ENCODE results near the gene IZUMO2.

IZUMO2 gene

DNA sequence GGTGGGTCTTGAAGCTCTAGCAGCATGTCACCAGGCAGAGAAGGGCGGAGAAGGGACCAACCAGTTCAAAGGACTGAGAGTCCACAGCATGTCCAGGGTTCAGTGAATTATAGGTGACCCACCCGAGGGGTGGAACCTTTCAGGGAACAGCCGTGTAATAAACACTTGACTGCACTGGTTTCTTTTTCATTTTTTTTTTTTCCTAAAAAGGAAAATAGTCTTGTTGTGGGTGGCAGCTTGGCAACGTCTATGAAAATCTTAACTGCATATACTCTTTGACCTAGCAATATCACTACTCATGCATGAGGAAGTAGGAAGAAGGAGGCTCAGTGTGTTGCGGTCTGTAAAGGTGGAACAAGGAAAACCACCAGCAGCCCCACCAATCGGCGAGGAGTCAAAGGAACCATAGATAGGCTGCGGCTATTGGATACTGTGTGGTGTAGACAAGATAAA lies 27.4 kb upstream of the IZUMO2 start:
- no peak for DNase-seq
- in situ Hi-C loops (cut with HindIII; ENCODE audit: low pct_ligation_motif_present, low pct_unique_long_range_greater_than_20kb, low sequenced_read_pairs), result no loop called here

DNA sequence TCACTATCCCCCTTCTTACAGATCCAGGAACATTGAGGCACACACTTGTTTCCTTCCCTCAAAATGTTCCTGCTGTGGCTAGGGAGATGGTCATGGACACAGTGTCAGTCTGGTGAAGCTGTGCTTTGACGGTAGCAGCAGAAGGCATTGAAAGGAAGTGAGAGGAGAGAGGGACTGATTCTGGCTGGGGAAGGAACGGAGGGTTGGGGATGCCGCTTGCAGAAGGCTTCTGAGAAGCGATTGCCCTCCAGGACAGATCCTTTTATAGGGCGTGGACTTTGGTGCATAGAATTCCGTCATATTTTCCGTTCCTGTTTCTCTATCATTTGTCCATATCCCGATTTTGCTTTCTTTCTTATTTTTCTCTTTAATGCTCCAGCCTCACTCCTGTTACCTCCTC lies 26.2 kb upstream of the IZUMO2 start:
- in situ Hi-C loops (cut with HindIII; ENCODE audit: low pct_ligation_motif_present, low pct_unique_long_range_greater_than_20kb, low sequenced_read_pairs), result no loop called here
- no peak for DNase-seq

DNA sequence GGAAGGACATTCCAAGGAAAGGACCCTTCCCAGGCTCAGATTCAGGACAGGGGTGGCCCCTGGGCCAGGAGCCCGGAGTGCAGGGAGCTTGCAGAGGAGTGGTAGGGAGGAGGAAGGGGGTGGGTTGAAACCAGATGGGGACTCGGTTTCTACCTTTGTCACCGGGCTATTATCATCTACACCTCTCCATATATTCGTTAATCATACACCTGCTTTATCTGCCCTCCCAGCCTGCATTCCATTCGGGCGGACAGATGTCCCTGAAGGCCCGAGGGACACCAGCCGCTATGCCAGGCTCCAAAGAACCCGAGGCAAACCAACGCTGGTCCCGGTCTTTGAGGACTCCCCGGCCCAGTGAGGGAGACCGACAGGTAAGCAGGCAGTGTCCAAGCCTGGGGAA lies 24.9 kb upstream of the IZUMO2 start:
- in situ Hi-C loops (cut with HindIII; ENCODE audit: low pct_ligation_motif_present, low pct_unique_long_range_greater_than_20kb, low sequenced_read_pairs), result no loop called here
- no peak for DNase-seq

DNA sequence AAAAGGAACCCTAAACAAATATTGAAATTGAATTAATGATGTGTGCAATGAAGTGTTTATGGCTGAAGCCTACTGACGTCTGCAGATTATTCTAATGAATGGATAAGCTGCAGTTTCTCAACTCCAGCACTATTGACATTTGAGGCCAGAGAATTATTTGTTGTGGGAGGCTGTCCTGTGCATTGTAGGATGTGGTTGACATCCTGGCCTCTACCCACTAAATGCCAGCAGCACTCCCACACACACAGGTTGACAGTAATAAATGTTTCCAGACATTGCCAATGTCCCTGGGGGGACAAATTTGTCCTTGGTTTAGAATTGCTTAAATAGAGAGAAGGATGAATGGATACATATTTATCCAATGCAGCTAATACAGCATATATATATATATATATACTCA lies 21.1 kb upstream of the IZUMO2 start:
- no peak for DNase-seq
- in situ Hi-C loops (cut with HindIII; ENCODE audit: low pct_ligation_motif_present, low pct_unique_long_range_greater_than_20kb, low sequenced_read_pairs), result no loop called here

DNA sequence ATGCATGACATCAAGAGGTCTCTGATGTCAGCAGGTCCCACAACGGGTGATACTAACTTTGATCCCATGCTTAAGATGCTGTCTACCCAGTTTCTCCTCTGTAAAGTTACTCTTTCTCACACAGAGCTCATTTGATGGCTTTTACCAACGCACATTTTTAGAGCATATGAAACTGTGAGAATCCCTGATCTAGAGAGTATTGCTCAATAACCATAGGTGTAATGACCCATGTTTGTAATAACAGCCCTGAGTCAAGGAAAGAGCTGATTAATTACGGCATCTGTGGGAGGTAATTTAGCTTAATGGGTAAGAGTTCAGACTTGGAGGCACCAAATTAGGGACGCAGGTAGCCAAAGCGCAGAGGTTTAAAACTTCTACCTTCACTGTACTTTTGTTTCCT lies 18.0 kb upstream of the IZUMO2 start:
- DNase-seq, result no peak
- in situ Hi-C loops (cut with HindIII; ENCODE audit: low pct_ligation_motif_present, low pct_unique_long_range_greater_than_20kb, low sequenced_read_pairs), result no loop called here

DNA sequence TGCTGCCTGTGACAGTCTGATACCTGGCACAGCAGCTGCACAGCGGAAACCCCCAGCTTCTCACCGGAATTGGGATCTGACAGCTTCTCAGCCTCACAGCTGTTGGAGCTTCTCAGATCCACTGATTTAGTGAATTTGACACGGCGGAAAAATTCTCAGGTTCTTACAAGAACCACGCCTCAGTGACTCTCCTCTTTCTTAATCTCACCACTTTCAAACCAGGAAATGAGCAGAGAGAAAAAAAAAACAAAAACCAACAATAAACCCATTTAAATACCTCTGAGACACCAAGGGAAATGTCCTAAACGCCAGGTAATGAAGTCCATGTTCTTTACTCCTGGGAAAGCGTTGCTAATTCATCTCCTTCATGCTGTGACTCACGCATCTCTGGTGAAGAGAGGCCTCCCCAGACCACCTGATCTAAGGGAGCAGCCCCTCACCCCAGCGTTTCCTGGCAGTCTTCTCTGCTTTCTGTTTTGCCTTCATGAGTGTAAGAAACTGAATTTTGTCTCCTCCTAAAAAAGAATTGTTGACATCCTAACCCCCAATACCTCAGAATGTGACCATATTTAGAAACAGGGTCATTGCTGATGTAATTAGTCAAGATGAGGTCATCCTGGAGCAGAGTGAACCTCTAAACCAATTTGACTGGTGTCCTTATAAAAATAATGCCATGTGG lies 15.9 kb upstream of the IZUMO2 start:
- DNase-seq, result no peak
- in situ Hi-C loops (cut with HindIII; ENCODE audit: low pct_ligation_motif_present, low pct_unique_long_range_greater_than_20kb, low sequenced_read_pairs), result no loop called here

DNA sequence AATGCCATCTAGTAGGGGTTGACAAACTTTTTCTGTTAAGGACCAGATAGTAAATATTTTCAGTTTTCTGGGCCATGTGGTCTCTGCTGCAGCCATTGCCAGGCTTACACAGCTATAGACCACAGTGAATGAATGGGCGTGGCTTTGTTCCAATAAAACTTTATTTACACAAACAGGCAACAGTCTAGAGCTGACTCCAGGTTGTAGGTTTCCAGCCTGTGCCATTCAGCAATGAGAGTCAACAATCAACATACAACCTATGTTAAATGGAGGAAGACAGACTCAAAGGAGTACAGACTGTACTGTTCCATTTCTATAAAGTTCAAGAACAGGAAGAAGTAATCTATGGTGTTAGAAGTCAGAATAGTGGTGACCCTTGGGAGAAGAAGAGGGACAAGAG lies 15.2 kb upstream of the IZUMO2 start:
- in situ Hi-C loops (cut with HindIII; ENCODE audit: low pct_ligation_motif_present, low pct_unique_long_range_greater_than_20kb, low sequenced_read_pairs), result no loop called here
- DNase-seq, result no peak

DNA sequence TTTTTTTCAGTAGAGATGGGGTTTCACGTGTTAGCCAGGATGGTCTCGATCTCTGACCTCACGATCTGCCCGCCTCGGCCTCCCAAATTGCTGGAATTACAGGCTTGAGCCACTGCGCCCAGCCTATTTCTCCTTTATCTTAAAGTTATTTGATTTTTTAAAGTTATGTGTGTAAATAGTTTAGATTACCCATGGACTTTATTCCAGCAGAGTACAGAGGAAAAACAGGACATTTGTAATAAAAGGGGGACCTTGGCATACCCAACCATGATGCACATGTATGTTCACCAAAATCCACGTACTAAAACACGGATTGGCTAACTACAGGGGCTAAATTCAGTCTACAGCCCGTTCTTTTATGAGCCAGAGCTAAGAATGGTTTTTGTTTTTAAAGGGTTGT lies 13.7 kb upstream of the IZUMO2 start:
- no peak for DNase-seq
- in situ Hi-C loops (cut with HindIII; ENCODE audit: low pct_ligation_motif_present, low pct_unique_long_range_greater_than_20kb, low sequenced_read_pairs), result no loop called here

DNA sequence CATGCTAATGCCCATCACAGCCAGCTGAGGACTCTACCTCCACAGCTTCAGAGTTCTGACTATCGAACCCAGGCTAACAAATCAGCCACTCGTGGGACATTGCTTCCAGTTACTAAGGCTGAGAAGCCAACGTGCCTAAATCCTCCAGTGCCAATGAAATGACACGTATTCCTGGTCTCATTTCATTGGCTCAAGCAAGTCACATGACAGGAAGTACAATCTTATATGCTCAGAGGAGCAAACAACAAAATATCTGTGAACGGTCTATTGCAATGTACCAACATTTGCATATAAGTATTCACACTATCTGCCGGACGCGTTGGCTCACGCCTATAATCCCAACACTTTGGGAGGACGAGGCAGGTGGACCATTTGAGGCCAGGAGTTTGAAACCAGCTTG lies 12.8 kb upstream of the IZUMO2 start:
- DNase-seq, result no peak
- in situ Hi-C loops (cut with HindIII; ENCODE audit: low pct_ligation_motif_present, low pct_unique_long_range_greater_than_20kb, low sequenced_read_pairs), result no loop called here

DNA sequence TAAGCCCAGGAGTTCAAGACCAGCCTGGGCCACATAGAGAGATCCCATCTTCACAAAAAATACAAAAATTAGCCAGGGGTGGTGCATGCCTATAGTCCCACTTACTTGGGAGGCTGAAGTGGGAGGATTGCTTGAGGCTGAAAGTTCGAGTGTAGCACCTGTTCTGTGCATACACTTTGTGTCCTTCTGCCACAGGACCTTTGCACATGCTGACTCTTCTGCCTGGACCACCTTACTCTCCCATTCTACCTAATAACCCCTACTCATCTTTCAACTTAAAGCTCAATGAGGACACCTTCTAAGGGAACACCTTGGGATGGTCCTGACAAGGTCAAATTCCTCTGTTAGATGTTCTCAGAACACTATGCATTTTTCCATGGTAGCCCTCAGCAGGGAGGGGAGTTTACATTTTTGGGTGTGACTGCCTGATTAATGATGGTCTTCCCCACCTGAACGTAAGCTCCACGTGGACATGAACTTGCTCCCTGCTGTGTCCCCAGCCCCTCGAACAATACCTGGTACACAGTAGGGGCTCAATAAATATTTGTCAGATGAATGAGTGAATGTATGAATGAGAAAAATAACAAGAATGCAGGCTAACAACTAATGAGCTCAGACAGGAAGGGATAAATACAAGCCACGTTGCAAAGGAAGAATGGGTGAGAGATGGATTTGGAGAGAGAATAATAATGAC lies 11.2 kb upstream of the IZUMO2 start:
- DNase-seq, result no peak
- in situ Hi-C loops (cut with HindIII; ENCODE audit: low pct_ligation_motif_present, low pct_unique_long_range_greater_than_20kb, low sequenced_read_pairs), result no loop called here

DNA sequence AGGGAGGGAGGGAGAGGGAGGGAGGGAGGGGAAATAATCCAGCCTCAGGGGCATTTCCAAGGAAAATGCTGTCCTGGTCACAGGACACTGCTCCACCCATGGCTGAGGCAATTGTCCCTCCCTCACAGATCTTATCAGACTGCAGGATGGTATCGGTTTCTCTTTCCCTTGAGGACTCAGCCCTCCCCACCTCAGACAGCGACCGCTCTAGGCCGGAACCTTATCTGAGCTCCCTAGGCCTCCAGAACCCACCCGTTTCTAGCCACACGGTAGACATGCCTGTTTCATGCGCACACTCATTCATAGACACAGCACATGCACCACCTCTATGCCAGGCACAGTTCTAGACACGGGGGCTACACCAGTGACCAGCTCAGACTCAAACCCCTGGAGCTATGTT lies 10.0 kb upstream of the IZUMO2 start:
- in situ Hi-C loops (cut with HindIII; ENCODE audit: low pct_ligation_motif_present, low pct_unique_long_range_greater_than_20kb, low sequenced_read_pairs), result no loop called here
- DNase-seq, result no peak

DNA sequence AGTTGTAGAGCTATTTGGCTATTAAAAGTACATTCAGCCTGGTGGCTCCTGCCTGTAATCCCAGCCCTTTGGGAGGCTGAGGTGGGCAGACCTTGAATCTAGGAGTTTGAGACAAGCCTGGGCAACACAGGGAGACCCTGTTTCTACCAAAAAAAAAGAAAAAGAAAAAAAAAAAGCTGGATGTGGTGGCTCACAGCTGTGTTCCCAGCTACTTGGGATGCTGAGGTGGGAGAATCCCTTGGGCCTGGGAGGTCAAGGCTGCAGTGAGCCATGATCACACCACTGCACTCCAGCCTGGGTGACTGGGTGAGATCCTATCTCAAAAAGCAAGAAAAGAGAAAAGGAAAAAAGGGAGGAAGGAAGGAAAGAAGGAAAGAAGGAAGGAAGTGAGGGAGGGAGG lies 9.6 kb upstream of the IZUMO2 start:
- no peak for DNase-seq
- in situ Hi-C loops (cut with HindIII; ENCODE audit: low pct_ligation_motif_present, low pct_unique_long_range_greater_than_20kb, low sequenced_read_pairs), result no loop called here

DNA sequence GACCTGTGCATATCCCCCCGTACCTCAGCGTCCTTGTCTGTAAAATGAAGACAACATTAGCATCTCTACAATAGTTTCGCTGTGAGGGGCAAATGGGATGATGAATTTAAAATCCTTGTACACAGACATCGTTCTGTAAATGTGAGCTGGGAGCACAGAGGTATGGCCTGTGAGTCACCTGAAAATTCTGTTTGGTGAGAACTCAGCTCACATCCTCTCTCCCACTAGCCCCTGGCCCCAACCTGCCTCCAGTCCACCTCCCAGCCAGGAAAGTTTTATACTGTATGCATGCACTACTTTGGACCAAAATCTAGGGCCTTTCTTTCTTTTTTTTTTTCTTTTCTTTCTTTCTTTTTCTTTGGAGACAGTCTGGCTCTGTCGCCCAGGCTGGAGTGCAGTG lies 8.7 kb upstream of the IZUMO2 start:
- in situ Hi-C loops (cut with HindIII; ENCODE audit: low pct_ligation_motif_present, low pct_unique_long_range_greater_than_20kb, low sequenced_read_pairs), result no loop called here

DNA sequence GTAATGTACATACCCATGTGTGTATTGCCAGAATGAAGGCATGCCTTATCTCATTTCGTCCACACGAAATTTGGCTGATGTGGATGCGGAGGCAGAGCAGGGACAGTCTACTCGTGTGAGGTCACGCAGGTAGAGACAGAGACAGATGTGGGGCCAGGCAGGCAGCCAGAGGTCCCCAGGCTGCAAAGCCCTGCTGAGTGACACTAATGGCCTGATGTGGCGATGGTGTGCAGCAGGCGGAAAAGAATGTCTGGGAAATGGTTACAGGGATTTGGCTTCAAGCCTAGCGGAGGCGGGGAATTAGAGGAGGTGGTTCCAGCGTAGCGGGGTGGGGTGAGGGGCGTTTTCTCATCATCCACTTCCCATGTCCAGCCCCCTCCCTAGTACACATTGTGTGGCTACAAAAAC lies 4.2 kb upstream of the IZUMO2 start:
- no peak for DNase-seq
- in situ Hi-C loops (cut with HindIII; ENCODE audit: low pct_ligation_motif_present, low pct_unique_long_range_greater_than_20kb, low sequenced_read_pairs), result no loop called here

More for the DNA sequence above, 8.7 kb upstream of the IZUMO2 start:
- no peak for DNase-seq

DNA sequence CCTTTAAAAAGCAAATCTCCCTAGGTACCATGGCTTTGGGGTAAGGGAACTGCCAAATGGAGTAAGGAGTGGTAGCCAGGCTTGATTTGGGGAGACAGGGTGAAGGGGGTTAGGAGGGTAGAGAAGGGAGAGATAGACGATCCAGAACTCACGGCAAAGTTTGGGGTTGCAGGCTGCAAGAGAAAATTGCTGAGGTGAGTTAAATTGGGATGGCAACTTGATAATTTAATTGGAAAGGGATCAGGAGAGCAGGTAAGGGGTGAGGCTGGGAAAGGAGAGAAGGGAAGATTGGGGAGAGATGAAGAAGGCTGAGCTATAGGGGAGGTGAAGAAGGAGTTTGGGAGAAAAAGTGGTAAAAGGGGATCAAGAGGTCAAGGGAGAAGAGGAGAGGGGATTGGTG lies 4.0 kb downstream of the IZUMO2 start:
- in situ Hi-C loops (cut with HindIII; ENCODE audit: low pct_ligation_motif_present, low pct_unique_long_range_greater_than_20kb, low sequenced_read_pairs), result no loop called here
- DNase-seq, result no peak

DNA sequence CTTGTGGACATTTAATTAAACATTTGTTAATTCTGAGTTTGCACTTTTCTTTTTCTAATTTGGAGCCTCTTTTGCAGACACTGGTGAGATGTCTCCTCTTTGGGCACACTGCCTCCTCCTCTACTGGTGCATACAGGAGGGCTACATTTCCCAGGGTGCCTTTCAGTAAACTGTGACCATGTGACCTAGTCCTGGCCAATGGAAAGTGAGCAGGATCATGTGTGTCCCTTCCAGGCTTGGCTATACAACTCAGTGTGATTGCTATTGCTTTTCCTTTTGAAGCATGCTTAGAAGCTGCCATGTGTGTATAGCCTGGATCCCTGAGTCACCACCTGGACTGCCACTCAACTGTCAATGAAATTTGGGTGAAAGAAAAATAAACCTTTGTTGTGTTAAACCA lies 4.5 kb downstream of the IZUMO2 start:
- in situ Hi-C loops (cut with HindIII; ENCODE audit: low pct_ligation_motif_present, low pct_unique_long_range_greater_than_20kb, low sequenced_read_pairs), result no loop called here
- DNase-seq, result no peak

DNA sequence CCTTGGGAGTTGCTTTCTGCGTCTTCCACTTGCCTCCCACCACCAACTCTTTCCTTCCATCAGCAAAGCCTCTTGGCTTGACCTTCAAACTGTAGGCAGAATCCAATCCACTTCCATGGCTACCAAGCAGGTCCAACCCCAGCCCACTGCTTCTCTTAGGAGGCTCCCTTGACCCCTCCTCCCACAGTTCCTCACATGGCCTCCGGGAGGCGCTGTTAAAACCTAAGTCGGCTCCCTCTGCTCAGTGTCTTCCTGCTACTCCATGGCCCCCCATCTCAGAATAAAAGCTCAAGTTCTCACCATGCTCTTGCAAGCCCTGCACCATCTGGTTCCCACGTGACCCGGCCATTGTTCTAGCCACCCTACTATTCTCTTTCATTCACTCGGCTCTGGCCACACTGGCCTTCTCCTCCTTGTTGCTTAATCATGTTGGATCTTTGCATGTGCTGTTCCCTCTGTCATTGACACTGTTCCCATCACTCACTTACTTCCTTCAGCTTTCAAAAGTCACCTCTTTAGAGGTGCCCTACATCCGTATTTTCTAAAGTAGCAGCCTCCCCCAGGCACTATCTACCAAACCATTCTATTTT lies 7.5 kb downstream of the IZUMO2 start:
- in situ Hi-C loops (cut with HindIII; ENCODE audit: low pct_ligation_motif_present, low pct_unique_long_range_greater_than_20kb, low sequenced_read_pairs), result no loop called here
- DNase-seq, result no peak

DNA sequence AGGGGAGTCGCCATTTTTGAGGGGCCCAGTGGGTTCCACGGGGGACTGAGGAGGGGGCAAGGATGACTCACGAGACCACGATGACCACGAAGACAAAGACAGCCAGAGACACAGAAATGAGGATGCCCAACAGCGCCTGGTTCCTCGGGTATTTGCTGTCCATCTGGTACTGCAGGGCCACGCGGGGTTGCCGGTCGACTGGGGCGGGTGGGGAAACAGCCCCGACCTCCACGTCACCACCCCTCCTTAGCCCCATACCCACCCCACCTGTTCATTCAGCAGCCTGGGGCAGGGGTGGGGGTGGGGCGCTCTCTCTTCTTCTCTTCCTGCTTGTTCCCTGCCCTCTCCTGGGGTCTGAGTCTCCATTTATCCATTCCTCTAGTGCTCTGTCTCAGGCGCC lies 8.6 kb downstream of the IZUMO2 start:
- in situ Hi-C loops (cut with HindIII; ENCODE audit: low pct_ligation_motif_present, low pct_unique_long_range_greater_than_20kb, low sequenced_read_pairs), result no loop called here
- no peak for DNase-seq

DNA sequence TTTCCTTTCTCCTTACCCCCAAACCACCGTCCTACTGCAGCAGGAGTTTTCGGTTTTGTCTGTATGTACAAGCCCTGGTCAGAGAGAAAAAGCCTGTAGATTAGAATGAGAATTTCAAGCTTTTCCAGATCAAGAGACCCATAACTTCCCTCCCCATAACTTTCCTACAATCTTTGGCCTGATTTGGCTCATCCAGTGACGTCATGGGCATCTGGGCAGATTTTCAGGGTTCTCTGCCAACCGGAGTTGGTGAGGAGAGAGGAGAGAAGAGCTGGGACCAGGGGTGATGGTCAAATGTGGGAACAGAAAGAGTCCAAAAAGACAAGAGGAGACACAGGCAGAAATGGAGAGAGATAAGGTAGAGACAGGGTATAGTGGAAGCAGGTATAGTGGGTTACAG lies 10.5 kb downstream of the IZUMO2 start:
- in situ Hi-C loops (cut with HindIII; ENCODE audit: low pct_ligation_motif_present, low pct_unique_long_range_greater_than_20kb, low sequenced_read_pairs), result no loop called here
- no peak for DNase-seq

DNA sequence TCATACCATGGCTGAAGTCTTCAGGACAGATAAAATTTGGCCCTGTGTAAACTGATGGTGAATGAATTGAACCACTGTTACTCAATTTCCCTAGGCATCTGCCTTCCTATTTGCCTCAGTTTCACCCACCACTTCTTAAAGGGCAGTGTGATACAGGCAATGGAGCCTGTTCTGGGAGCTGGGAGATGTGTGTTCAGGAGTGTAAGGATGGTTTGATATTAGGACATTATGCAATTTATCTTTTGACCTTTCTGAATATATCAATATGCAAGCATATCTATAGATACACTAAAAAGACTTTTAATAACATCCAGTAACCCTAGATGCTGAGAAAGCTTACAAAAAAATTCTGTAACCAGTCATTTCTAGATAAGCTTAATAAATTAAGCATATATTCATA lies 14.6 kb downstream of the IZUMO2 start:
- no peak for DNase-seq
- in situ Hi-C loops (cut with HindIII; ENCODE audit: low pct_ligation_motif_present, low pct_unique_long_range_greater_than_20kb, low sequenced_read_pairs), result no loop called here
